ENCODE results near the gene BEX1.
"Not testable (repeated sequence)": the region's sequence is repeated elsewhere in the genome, so short reads cannot be mapped to it uniquely, and the experiment has no call there.

DNA sequence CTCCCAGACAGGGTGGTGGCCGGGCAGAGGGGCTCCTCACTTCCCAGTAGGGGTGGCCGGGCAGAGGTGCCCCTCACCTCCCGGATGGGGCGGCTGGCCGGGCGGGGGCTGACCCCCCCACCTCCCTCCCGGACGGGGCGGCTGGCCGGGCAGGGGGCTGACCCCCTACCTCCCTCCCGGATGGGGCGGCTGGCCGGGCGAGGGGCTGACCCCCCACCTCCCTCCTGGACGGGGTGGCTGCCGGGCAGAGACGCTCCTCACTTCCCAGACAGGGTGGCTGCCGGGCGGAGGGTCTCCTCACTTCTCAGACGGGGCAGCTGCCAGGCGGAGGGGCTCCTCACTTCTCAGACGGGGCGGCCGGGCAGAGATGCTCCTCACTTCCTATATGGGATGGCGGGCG lies 40.4 kb upstream of the BEX1 start:
- TF ChIP-seq, protein P1, sequence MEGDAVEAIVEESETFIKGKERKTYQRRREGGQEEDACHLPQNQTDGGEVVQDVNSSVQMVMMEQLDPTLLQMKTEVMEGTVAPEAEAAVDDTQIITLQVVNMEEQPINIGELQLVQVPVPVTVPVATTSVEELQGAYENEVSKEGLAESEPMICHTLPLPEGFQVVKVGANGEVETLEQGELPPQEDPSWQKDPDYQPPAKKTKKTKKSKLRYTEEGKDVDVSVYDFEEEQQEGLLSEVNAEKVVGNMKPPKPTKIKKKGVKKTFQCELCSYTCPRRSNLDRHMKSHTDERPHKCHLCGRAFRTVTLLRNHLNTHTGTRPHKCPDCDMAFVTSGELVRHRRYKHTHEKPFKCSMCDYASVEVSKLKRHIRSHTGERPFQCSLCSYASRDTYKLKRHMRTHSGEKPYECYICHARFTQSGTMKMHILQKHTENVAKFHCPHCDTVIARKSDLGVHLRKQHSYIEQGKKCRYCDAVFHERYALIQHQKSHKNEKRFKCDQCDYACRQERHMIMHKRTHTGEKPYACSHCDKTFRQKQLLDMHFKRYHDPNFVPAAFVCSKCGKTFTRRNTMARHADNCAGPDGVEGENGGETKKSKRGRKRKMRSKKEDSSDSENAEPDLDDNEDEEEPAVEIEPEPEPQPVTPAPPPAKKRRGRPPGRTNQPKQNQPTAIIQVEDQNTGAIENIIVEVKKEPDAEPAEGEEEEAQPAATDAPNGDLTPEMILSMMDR (IDR thresholded peaks at IDR 0.05) = not testable (repeated sequence)
- TF ChIP-seq POLR2A (IDR thresholded peaks at IDR 0.05) = not testable (repeated sequence)

All from body of pancreas (tissue), 4 donors.